Measurements from ENCODE around the gene B4GALT2. TPM values are rescaled to one million over a fixed set of nuclear protein-coding genes. Genes with fewer than 3 reads are reported as not detected.
A peak's percentile ranks its signal among the peaks of the same experiment; 100 is the strongest.

B4GALT2 gene
- total and polyA plus RNA-seq, 9 donors = 11.9 to 51.3 (median 28.8) TPM

DNA sequence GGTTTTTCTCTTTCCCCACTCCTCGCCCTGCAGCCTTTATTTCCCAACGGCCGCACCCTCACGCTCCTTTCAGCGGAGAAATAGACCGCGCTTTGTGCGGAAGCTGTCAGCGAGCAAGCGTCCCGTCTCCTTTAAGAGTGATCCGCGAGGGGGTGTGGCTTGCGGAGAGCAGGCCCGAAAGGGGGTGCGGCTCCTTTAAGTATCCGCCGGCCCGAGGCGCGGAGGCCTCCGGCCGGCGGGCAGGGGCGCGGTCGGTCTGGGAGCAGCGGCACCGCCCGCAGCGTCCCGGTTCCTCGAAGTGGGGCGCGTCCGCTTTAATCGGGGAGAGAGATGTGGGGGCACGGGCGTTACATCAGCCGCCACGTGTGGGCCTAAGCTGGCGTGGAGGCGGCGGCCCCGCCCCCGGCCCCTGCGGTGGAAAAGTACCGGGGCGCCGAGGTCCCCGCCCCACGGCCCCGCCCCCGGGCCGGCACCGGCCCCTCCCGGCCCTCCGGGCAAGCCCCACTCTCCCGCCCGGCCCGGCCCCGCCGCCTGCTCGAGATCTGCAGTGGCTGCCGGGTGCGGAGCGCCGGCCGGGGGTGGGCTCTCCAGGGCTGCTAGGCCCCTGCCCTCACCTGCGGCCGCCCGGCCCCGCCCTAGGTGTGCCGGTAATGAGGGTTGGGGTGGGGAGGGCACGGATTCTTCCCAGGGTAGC, 51.0 kb downstream of the B4GALT2 start:
- Histone ChIP-seq H3K4me1 (ENCODE audit: insufficient read depth) (peaks cover 5% of the 10 kb centered on the region), H3K36me3 (no peaks in the 10 kb centered on the region), H3K9me3 (no peaks in the 10 kb centered on the region), H3K27me3 (no peaks in the 10 kb centered on the region), H3K4me3 (peak overlapping the region; percentile 63), H3K27ac (peak overlapping the region; percentile 44 to 92)
- peak; percentile 76 to 86 (median 84) for DNase-seq
- 0 to 1% (median 1%) methylated on average over 45 to 75 of the region's 75 CpGs for WGBS, 3 donors
- TF ChIP-seq, protein P1, sequence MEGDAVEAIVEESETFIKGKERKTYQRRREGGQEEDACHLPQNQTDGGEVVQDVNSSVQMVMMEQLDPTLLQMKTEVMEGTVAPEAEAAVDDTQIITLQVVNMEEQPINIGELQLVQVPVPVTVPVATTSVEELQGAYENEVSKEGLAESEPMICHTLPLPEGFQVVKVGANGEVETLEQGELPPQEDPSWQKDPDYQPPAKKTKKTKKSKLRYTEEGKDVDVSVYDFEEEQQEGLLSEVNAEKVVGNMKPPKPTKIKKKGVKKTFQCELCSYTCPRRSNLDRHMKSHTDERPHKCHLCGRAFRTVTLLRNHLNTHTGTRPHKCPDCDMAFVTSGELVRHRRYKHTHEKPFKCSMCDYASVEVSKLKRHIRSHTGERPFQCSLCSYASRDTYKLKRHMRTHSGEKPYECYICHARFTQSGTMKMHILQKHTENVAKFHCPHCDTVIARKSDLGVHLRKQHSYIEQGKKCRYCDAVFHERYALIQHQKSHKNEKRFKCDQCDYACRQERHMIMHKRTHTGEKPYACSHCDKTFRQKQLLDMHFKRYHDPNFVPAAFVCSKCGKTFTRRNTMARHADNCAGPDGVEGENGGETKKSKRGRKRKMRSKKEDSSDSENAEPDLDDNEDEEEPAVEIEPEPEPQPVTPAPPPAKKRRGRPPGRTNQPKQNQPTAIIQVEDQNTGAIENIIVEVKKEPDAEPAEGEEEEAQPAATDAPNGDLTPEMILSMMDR (IDR thresholded peaks at IDR 0.05) = no peak
- TF ChIP-seq POLR2A (IDR thresholded peaks at IDR 0.05) = no peak
- TF ChIP-seq EP300 (IDR thresholded peaks at IDR 0.05) = no peak
- intact Hi-C loops (cut with DNase I) = no loop called here

DNA sequence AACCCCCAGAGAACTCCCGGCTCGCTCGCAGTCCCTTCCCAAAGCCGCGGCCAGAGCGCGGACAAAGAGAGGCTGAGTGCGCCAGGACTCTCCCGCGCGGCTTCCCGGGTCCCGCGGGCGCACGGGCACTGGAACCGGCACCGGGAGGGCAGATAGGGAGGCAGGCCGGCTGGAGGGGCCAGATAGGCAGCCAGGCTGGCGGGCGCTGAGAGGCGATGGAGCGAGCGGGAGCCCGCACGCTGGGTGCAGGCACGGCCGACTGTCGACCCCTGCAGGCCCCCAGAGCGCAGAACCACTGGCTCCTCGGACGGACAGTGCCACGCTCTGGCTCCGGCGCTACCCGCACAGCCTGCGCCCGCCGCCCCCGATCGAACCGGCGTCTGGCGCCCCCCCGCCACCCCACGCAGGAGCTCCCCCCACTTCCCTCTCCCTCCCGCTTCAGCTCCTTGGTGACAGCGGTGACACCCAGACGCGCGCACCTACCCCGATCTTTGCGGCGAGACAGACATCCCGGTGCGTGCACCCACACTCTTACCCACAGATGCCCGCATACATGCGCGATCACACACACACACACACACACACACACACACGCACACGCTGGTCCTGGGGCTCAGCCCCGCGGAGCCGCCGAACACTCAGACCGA, 51.7 kb downstream of the B4GALT2 start:
- no peaks in the 10 kb centered on the region for H3K27me3 ChIP-seq
- 0 to 1% (median 0%) methylated on average over 24 to 66 of the region's 66 CpGs for WGBS, 3 donors
- H3K4me3 ChIP-seq = peak overlapping the region; percentile 63
- intact Hi-C loops (cut with DNase I) = no loop called here
- peaks cover 10% of the 10 kb centered on the region for H3K4me1 ChIP-seq (ENCODE audit: insufficient read depth)
- H3K36me3 ChIP-seq = no peaks in the 10 kb centered on the region
- no peaks in the 10 kb centered on the region for H3K9me3 ChIP-seq
- H3K27ac ChIP-seq = peak overlapping the region; percentile 44 to 92
- TF ChIP-seq POLR2A (IDR thresholded peaks at IDR 0.05) (no peak), EP300 (IDR thresholded peaks at IDR 0.05) (no peak)
- TF ChIP-seq, protein P1 (IDR thresholded peaks at IDR 0.05) = no peak
- DNase-seq = peak; percentile 32 to 66 (median 49)

DNA sequence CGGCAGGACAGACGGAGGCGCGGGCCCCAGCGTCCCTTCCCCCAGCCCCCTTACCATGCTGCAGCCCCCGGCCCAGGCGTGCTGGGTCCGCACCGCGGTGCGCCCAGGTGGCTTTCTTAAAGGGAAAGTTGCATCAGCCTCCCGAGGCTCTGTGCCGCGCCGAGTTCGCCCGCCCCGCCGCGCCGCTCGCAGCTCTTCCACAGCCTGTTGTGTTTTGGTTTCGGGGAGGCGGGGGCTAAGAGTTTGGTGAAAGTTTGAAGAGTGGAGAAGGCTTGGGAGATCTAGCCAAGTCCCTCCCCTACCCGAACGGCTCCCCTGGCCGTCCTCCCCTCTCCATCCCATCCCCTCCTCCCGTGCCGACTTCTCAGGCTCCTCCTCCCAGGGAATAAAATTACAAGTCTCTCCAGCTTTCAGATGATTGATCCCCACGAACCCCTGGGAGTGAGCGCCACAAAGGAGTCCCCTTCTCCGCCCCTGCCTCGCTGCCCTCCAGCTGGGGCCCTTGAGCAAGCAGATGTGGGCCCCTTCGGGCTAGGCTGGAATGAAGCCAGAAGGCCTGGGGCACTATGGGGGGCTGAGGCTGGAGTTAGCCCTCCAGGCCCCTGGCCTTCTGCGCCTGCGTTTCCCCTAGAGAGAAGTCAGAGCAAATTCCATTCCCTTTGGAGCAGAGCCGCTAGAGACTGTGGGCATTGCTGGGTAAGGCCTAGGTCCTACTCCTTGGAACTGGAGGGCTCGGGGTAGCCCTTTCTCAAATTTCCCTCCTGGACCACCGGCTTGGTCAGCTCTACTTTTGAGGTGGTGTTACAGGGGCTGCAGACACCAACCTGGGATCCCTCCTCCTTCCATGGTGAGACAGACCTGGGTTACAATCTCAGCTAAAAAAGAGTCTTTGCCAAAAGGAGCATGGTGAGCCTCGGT, 52.5 kb downstream of the B4GALT2 start, which contains the start of gene SLC6A9:
Gene SLC6A9 (minus strand): TSS at position 211 of the 918 bp plus-strand sequence. CDS start 7,185 bp downstream, outside the sequence.
- WGBS, 3 donors = 7 to 12% (median 8%) methylated on average over 40 of the region's 40 CpGs
- Histone ChIP-seq H3K36me3 (no peaks in the 10 kb centered on the region), H3K9me3 (no peaks in the 10 kb centered on the region), H3K27me3 (no peaks in the 10 kb centered on the region), H3K4me3 (peak within 1 kb of the TSS; percentile 63), H3K4me1 (ENCODE audit: insufficient read depth) (peaks cover 16% of the 10 kb centered on the region), H3K27ac (peak within 1 kb of the TSS; percentile 44 to 92)
- peak; percentile 63 to 74 (median 69) for DNase-seq
- TF ChIP-seq EP300 (IDR thresholded peaks at IDR 0.05) (no peak), POLR2A (IDR thresholded peaks at IDR 0.05) (no peak)
- TF ChIP-seq, protein P1 (IDR thresholded peaks at IDR 0.05) = no peak
- intact Hi-C loops (cut with DNase I) = no loop called here

DNA sequence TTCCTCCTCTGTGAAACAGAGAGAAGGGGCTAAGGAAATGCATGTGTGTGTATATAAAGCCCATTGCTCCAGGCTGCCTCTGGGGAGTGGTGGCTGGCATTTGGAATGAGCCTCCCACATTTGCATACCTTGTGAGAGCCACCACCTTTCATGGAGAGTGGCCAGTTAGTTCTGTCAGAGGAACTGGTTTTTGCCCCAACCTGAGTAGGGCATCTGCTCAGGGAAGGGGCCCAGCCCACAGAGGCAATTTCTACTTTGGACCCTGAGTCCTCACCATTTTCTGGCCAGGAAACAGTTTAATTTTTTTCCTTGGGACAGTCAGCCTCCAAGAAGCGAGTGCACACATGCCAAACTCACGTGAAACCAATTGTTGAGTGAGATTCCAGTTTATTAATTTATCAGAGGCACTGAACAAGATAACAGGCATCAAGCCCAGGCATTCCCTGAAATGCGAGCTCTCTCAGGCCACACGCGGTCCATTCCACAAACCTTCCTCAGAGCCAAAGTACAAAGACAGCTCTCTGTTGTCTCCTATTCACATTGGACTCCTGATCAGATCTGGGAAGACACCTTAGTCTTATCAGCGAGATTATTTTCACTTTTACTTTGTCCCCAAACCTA, 53.3 kb downstream of the B4GALT2 start:
- 51 to 66% (median 59%) methylated on average over 6 of the region's 6 CpGs for WGBS, 3 donors

More for the DNA sequence above, 53.3 kb downstream of the B4GALT2 start:
- Histone ChIP-seq H3K36me3 (no peaks in the 10 kb centered on the region), H3K27ac (no peak overlapping the region), H3K4me3 (no peak overlapping the region), H3K27me3 (no peaks in the 10 kb centered on the region), H3K9me3 (no peaks in the 10 kb centered on the region), H3K4me1 (ENCODE audit: insufficient read depth) (peaks cover 16% of the 10 kb centered on the region)
- no peak for TF ChIP-seq EP300 (IDR thresholded peaks at IDR 0.05)
- no peak for TF ChIP-seq POLR2A (IDR thresholded peaks at IDR 0.05)
- no peak for DNase-seq
- intact Hi-C loops (cut with DNase I) = no loop called here
